Central memory CD8-positive, alpha-beta T cell (primary cell): ENCODE measurements around the gene SYT15.
"Not testable (repeated sequence)": the region's sequence is repeated elsewhere in the genome, so short reads cannot be mapped to it uniquely, and the experiment has no call there.

Experiments
- ATAC-seq: fragments of 150-1000 bp; cut with Tn5 transposase; replicated peaks from 2 replicates; pipeline ENCODE4 v1.10.0; 2022; ENCODE audit warnings: mild to moderate bottlenecking, moderate FRiP score, moderate number of reproducible peaks; ENCODE audit not compliant: poor library complexity, severe bottlenecking; ENCODE audit errors: extremely low read depth
- DNase-seq, 2 donors: peaks; one replicate each; pipeline ENCODE4 v3.0.0; 2021; ENCODE audit warnings: low spot score in 2 of 2
- H3K27ac Mint-ChIP-seq: one replicate; pipeline ENCODE4 v1.8.0; 2022; ENCODE audit warnings: low read depth, mild to moderate bottlenecking, moderate library complexity, mixed read lengths
- H3K27me3 Mint-ChIP-seq: one replicate; pipeline ENCODE4 v1.8.0; 2022; ENCODE audit warnings: mixed read lengths
- H3K36me3 Mint-ChIP-seq: one replicate; pipeline ENCODE4 v1.8.0; 2022; ENCODE audit warnings: mild to moderate bottlenecking, moderate library complexity, mixed read lengths; ENCODE audit not compliant: insufficient read depth
- H3K4me1 Mint-ChIP-seq: one replicate; pipeline ENCODE4 v1.8.0; 2022; ENCODE audit warnings: mixed read lengths
- H3K4me3 Mint-ChIP-seq: one replicate; pipeline ENCODE4 v1.8.0; 2022; ENCODE audit warnings: mild to moderate bottlenecking, moderate library complexity, mixed read lengths
- H3K9me3 Mint-ChIP-seq: one replicate; pipeline ENCODE4 v1.8.0; 2022; ENCODE audit warnings: mixed read lengths

Gene SYT15

DNA sequence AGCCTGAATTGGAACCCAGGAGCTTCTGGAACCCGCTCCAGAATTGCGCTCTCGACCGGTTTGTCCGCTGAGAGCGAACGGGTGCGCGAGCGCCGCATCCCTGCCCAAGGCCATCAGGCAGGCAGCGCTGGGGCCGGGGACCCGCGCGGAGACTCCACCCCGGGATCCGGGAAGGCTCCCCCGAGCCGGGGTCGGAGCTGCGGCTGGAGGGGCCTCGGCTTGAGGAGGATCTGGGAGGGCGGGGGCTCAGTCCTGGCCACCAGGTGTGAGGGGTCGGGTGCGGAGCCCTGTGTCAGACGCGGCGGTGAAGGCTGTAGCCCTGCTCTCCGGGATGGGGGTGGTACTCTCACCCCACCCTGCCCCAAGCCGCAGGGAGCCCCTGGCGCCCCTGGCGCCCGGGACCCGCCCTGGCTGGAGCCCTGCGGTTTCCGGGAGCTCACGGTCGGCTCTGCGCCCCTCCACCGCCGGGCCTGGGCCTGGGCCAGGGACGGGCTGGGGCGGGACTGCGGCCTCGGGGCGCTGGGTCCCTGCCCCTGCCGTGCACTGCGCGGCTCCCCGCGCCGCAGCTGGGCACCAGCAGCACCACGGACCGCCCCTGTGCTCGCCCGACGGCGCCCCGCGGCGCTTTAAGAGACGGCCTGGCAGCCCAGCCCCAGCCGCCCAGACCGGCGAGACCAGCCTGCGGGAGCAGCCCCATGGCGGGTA, at the start of gene SYT15:
Gene SYT15 (plus strand): TSS at position 655 of the 705 bp plus-strand sequence. CDS start 41 bp downstream, at position 696.
- not testable (repeated sequence) for ATAC-seq, H3K9me3 Mint-ChIP-seq, DNase-seq, H3K27me3 Mint-ChIP-seq, H3K4me1 Mint-ChIP-seq, H3K36me3 Mint-ChIP-seq, H3K4me3 Mint-ChIP-seq, H3K27ac Mint-ChIP-seq

DNA sequence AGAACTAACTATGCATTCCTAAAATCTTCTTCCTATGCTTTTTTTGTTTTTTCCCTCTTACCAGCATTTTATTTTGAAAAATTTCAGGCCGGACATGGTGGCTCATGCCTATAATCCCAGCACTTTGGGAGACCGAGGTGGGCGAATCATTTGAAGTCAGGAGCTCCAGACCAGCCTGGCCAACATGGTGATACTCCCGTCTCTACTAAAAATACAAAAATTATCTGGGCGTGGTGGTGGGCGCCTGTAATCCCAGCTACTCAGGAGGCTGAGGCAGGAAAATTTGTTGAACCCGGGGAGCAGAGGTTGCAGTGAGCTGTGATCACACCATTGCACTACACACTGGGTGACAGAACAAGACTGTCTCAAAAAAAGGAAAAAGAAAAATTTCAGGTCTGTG, 49.2 kb upstream of the SYT15 start:
- not testable (repeated sequence) for H3K27me3 Mint-ChIP-seq, H3K27ac Mint-ChIP-seq, H3K4me1 Mint-ChIP-seq, DNase-seq, H3K9me3 Mint-ChIP-seq, ATAC-seq, H3K36me3 Mint-ChIP-seq, H3K4me3 Mint-ChIP-seq

- Mint-ChIP-seq H3K9me3 (no peaks in the 10 kb centered on the region), H3K4me1 (no peaks in the 10 kb centered on the region), H3K36me3 (no peaks in the 10 kb centered on the region), H3K27me3 (no peaks in the 10 kb centered on the region), H3K4me3 (no peak overlapping the region), H3K27ac (no peak overlapping the region)
- DNase-seq, result no peak
- ATAC-seq, result no peak
Observed at GRCh38 chr10:46530249-46531186, 48.4 kb upstream of the SYT15 start.

GRCh38 chr10:46532256-46532655, 46.7 kb upstream of the SYT15 start:
- H3K27me3 Mint-ChIP-seq, ATAC-seq, DNase-seq: not testable (repeated sequence)

DNA sequence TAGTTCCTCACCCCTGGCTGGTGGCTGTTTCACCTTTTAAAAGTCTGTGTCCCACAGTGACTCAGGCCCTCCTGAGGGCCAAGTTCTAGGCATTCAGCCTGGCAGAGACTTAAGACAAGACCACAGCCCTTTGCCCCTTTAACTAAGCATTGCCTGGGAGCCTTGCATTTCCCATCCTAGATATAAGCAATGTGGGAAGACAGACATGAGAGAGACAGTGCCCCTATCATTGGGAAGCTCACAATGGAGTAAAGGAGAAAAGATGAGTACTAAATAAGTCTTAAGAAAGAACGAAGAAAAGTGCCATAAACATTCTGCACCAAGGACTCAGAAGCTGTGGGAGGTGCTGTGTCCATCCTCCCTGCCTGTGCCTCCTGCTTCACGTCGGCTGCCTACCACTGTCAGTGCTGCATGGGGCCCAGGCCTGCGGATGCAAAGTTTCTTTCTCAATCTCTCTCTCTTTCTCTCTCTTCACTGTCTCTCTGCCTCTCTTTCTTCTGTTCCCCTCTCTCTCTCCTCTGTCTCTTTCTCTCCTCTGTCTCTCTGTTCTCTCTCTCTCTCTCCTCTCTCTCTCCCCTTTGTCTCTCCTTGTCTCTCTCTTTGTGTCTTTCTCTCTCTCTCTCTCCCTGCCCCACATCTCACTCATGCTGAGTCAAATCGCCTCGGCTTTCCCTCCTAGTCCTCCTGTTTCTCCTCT, 44.0 kb upstream of the SYT15 start:
- Mint-ChIP-seq H3K9me3 (no peaks in the 10 kb centered on the region), H3K4me1 (no peaks in the 10 kb centered on the region), H3K27me3 (peaks cover 1% of the 10 kb centered on the region), H3K27ac (no peak overlapping the region), H3K4me3 (no peak overlapping the region), H3K36me3 (peaks cover 2% of the 10 kb centered on the region)
- DNase-seq (no peak), ATAC-seq (no peak)

More at GRCh38 chr10:46532256-46532655, 46.7 kb upstream of the SYT15 start:
- H3K27ac Mint-ChIP-seq, H3K4me3 Mint-ChIP-seq, H3K9me3 Mint-ChIP-seq, H3K4me1 Mint-ChIP-seq, H3K36me3 Mint-ChIP-seq: not testable (repeated sequence)

GRCh38 chr10:46536171-46536570, 42.8 kb upstream of the SYT15 start:
- no peaks in the 10 kb centered on the region for H3K9me3 Mint-ChIP-seq
- H3K27me3 Mint-ChIP-seq, result peaks cover 11% of the 10 kb centered on the region
- no peak overlapping the region for H3K4me3 Mint-ChIP-seq
- H3K4me1 Mint-ChIP-seq, result peaks cover 5% of the 10 kb centered on the region
- H3K27ac Mint-ChIP-seq, result no peak overlapping the region
- DNase-seq, result no peak
- no peak for ATAC-seq
- peaks cover 2% of the 10 kb centered on the region for H3K36me3 Mint-ChIP-seq

- Mint-ChIP-seq H3K4me3 (no peak overlapping the region), H3K9me3 (no peaks in the 10 kb centered on the region), H3K4me1 (peaks cover 5% of the 10 kb centered on the region), H3K27me3 (peaks cover 11% of the 10 kb centered on the region), H3K36me3 (peaks cover 2% of the 10 kb centered on the region), H3K27ac (no peak overlapping the region)
- ATAC-seq, result no peak
- no peak for DNase-seq
Observed at GRCh38 chr10:46536781-46537180, 42.1 kb upstream of the SYT15 start.

DNA sequence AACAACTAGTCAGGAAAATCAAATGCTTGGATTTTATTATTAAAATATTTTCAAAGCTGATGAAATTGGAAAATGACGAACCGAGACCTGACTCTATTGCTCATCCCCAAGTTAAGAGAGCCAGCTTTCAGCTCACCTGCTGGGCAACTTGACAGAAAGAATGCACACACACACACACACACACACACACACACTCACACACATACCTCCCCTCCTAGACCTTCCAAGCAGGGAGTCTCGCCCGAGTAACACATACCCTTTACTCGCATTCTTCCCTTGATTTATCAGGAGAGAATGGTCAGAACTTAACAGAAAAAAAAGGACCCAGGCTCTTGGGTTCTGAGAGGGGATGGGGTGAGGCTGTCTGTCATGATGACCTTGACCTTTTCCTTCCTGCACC, 41.6 kb upstream of the SYT15 start:
- Mint-ChIP-seq H3K36me3 (peaks cover 2% of the 10 kb centered on the region), H3K27me3 (peaks cover 16% of the 10 kb centered on the region), H3K27ac (no peak overlapping the region), H3K4me1 (peaks cover 9% of the 10 kb centered on the region), H3K9me3 (no peaks in the 10 kb centered on the region), H3K4me3 (no peak overlapping the region)
- ATAC-seq (no peak), DNase-seq (no peak)

DNA sequence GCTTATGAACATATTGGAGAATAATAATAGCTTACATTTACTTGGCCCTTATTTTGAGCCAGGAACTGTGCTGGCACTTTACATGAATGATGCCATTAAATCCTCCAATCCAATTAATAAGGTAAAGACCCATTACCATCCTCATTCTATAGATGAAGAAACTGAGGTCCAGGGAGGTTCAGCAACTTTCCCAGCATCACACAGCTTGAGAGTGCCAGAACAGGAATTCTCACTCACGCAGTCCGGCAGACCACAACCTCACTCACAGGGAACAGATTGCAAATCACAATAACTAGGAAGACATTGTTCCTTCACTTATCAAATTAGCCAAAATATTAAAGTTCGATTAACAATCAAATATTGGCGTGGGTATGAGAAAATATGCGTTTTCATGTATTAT, 40.8 kb upstream of the SYT15 start:
- DNase-seq (no peak), ATAC-seq (no peak)
- peaks cover 2% of the 10 kb centered on the region for H3K36me3 Mint-ChIP-seq
- H3K9me3 Mint-ChIP-seq, result no peaks in the 10 kb centered on the region
- no peak overlapping the region for H3K4me3 Mint-ChIP-seq
- no peak overlapping the region for H3K27ac Mint-ChIP-seq
- peaks cover 25% of the 10 kb centered on the region for H3K27me3 Mint-ChIP-seq
- H3K4me1 Mint-ChIP-seq, result peaks cover 11% of the 10 kb centered on the region

DNA sequence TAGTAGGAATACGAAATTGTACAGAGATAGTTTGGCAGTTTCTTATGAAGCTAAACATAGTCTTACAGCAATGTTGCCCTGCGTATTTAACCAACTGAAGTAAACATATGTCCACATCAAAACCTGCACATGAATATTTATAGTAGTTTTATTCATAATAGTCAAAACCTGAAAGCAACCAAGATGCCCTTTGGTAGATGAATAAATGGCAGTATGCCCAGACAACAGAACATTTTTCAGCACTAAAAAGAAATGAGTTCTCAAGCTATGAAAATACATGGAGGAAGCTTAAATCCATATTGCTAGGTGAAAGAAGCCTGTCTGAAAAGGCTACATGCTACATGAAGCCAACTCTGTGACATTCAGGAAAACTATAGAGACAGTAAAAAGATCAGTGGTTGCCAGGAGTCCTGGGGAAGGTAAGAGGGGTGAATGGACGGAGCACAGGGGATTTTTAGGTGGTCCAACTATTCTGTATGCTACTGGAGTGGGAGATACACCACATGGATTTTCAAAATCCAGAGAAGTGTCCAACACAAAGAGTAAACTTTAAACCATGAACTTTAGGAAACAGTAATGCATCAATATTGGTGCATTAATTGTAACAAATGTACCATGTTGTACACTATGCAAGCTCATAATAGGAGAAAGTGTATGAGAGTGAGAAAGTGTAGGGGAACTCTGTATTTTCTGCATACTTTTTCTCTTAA, 40.1 kb upstream of the SYT15 start:
- Mint-ChIP-seq H3K4me3 (no peak overlapping the region), H3K36me3 (peaks cover 2% of the 10 kb centered on the region), H3K27ac (no peak overlapping the region), H3K27me3 (peaks cover 32% of the 10 kb centered on the region), H3K4me1 (peaks cover 11% of the 10 kb centered on the region), H3K9me3 (no peaks in the 10 kb centered on the region)
- DNase-seq (no peak), ATAC-seq (no peak)

DNA sequence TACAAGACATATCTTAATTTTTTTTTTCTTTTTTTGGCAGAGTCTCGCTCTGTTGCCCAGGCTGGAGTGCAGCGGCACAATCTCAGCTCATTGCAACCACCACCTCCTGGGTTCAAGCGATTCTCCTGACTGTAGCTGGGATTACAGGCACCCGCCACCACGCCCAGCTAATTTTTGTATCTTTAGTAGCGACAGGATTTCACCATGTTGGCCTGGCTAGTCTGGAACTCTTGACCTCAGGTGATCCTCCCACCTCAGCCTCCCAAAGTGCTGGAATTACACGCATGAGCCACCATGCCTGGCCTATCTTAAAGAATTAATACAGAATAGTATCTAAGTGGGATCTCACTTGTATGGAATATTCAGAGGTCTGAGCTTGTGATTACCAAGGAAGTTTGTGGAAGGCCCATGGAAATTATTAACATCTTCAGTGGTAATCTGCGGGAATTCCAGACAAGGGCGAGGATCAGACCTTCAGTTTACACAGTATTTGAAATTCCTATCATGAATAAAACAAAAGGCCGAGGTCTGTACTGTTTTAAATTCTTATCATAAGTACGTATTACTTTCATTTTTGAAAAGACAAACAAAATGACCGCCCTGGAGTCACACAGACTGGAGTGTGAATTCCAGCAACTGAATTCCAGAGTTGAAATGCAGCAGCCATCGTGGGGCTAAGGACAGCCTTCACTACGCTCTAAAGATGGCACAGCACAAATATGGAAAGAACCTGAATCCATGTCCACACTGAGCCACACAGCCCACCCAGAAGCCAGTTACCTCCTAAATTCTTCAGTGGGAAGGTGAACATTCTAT, 39.1 kb upstream of the SYT15 start:
- no peak for ATAC-seq
- H3K4me1 Mint-ChIP-seq, result peaks cover 11% of the 10 kb centered on the region
- H3K9me3 Mint-ChIP-seq, result no peaks in the 10 kb centered on the region
- no peak for DNase-seq
- H3K36me3 Mint-ChIP-seq, result peaks cover 2% of the 10 kb centered on the region
- H3K27me3 Mint-ChIP-seq, result peaks cover 39% of the 10 kb centered on the region
- no peak overlapping the region for H3K27ac Mint-ChIP-seq
- H3K4me3 Mint-ChIP-seq, result no peak overlapping the region
